Parathyroid adenoma (tissue), 2 donors: ENCODE results near the gene HIRIP3.
"Not testable (repeated sequence)": the region's sequence is repeated elsewhere in the genome, so short reads cannot be mapped to it uniquely, and the experiment has no call there.

Experiments used
- H2AFZ ChIP-seq: fragments of 300-600 bp; sonication (generic); one replicate; pipeline ENCODE4 v1.7.0; 2017; ENCODE audit warnings: antibody characterized with exemption, mild to moderate bottlenecking
- H3K27ac ChIP-seq: fragments of 300-600 bp; sonication (generic); one replicate; pipeline ENCODE4 v1.7.0; 2017
- H3K27me3 ChIP-seq: fragments of 300-600 bp; sonication (generic); one replicate; pipeline ENCODE4 v1.7.0; 2017; ENCODE audit warnings: low read length; ENCODE audit not compliant: control insufficient read depth, insufficient read depth
- H3K36me3 ChIP-seq: fragments of 300-600 bp; sonication (generic); one replicate; pipeline ENCODE4 v1.7.0; 2017; ENCODE audit warnings: low read length; ENCODE audit not compliant: control insufficient read depth, insufficient read depth
- H3K4me1 ChIP-seq: fragments of 300-600 bp; sonication (generic); one replicate; pipeline ENCODE4 v1.7.0; 2017; ENCODE audit warnings: control low read depth
- H3K4me2 ChIP-seq: fragments of 300-600 bp; sonication (generic); one replicate; pipeline ENCODE4 v1.7.0; 2017; ENCODE audit warnings: low read length
- H3K4me3 ChIP-seq: fragments of 300-600 bp; sonication (generic); one replicate; pipeline ENCODE4 v1.7.0; 2017; ENCODE audit warnings: low read depth, low read length
- H3K79me2 ChIP-seq: fragments of 300-600 bp; sonication (generic); one replicate; pipeline ENCODE4 v1.7.0; 2017; ENCODE audit warnings: control low read depth
- H3K9ac ChIP-seq: fragments of 300-600 bp; sonication (generic); one replicate; pipeline ENCODE4 v1.7.0; 2017; ENCODE audit warnings: mild to moderate bottlenecking
- H3K9me3 ChIP-seq: fragments of 300-600 bp; sonication (generic); one replicate; pipeline ENCODE4 v1.7.0; 2017; ENCODE audit warnings: low read length; ENCODE audit not compliant: control insufficient read depth
- CTCF ChIP-seq: fragments of 300-600 bp; sonication (generic); IDR thresholded peaks from one replicate; pipeline ENCODE4 v1.7.0; 2017; ENCODE audit warnings: antibody characterized with exemption, mild to moderate bottlenecking
- donor health status: primary hyperparathyroidism.

HIRIP3 gene

GRCh38 chr16:29961479-29962343, 33.7 kb downstream of the HIRIP3 start, which contains the start of gene TMEM219:
Gene TMEM219 (plus strand): TSS chr16:29962079. CDS start chr16:29963144, 1,065 bp downstream.
- Histone ChIP-seq H3K4me3 (peak within 1 kb of the TSS; percentile 93), H3K36me3 (no peaks in the 10 kb centered on the region), H3K9me3 (no peaks in the 10 kb centered on the region), H3K27me3 (no peaks in the 10 kb centered on the region), H3K4me1 (peaks cover 5% of the 10 kb centered on the region), H3K9ac (peak within 1 kb of the TSS; percentile 19), H3K27ac (peak within 1 kb of the TSS; percentile 76), H3K4me2 (peak within 1 kb of the TSS; percentile 80), H3K79me2 (no peaks in the 10 kb centered on the region), H2AFZ (peak within 1 kb of the TSS; percentile 100)
- TF ChIP-seq CTCF, result peak; percentile 50

GRCh38 chr16:29961127-29961478, 34.3 kb downstream of the HIRIP3 start:
- Histone ChIP-seq H3K4me3 (peak overlapping the region; percentile 93), H3K4me2 (peak overlapping the region; percentile 80), H3K4me1 (peaks cover 5% of the 10 kb centered on the region), H3K36me3 (no peaks in the 10 kb centered on the region), H3K27me3 (no peaks in the 10 kb centered on the region), H3K9me3 (no peaks in the 10 kb centered on the region), H3K79me2 (no peaks in the 10 kb centered on the region), H3K9ac (peak overlapping the region; percentile 19), H3K27ac (peak overlapping the region; percentile 76), H2AFZ (peak overlapping the region; percentile 100)
- no peak for TF ChIP-seq CTCF

DNA sequence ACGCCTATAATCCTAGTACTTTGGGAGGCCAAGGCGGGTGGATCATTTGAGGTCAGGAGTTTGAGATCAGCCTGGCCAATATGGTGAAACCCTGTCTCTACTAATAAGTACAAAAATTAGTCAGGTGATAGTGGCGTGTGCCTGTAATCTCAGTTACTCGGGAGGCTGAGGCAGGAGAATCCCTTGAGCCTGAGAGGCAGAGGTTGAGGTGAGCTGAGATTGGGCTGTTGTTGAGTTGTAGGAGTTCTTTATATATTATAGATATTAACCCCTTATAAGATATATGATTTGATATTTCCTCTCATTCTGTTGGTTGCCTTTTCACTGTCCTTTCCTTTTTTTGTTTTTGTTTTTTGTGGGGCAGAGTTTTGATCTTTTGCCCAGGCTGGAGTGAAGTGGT, 35.6 kb downstream of the HIRIP3 start:
- H2AFZ ChIP-seq, H3K27me3 ChIP-seq, H3K79me2 ChIP-seq, H3K4me1 ChIP-seq, H3K9me3 ChIP-seq, H3K36me3 ChIP-seq, H3K4me2 ChIP-seq, H3K9ac ChIP-seq, H3K4me3 ChIP-seq, H3K27ac ChIP-seq: not testable (repeated sequence)

- no peaks in the 10 kb centered on the region for H3K79me2 ChIP-seq
- H3K9me3 ChIP-seq, result no peaks in the 10 kb centered on the region
- TF ChIP-seq CTCF, result no peak
- H3K4me1 ChIP-seq, result peaks cover 5% of the 10 kb centered on the region
- no peak overlapping the region for H2AFZ ChIP-seq
- no peak overlapping the region for H3K27ac ChIP-seq
- no peaks in the 10 kb centered on the region for H3K36me3 ChIP-seq
- no peaks in the 10 kb centered on the region for H3K27me3 ChIP-seq
- H3K4me3 ChIP-seq, result no peak overlapping the region
- H3K4me2 ChIP-seq, result no peak overlapping the region
- no peak overlapping the region for H3K9ac ChIP-seq
Measured at GRCh38 chr16:29959293-29959692, 36.1 kb downstream of the HIRIP3 start.

DNA sequence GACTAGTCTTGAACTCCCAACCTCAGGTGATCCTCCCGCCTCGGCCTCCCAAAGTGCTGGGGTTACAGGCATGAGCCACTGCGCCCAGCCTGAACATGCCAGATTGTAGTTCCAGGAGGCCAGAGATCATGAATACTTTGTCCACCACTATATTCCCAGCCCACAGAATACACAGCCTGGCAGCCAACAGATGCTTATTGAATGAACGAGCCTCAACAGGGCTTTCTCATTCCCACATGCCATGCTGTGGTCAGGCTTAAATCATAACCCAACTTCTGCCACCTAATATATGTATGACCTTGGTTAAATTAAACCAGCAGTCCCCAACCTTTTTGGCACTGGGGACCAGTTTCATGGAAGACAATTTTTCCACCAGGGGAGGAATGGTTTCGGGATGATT, 36.7 kb downstream of the HIRIP3 start:
- Histone ChIP-seq H3K4me3 (no peak overlapping the region), H3K79me2 (no peaks in the 10 kb centered on the region), H3K27ac (no peak overlapping the region), H3K36me3 (no peaks in the 10 kb centered on the region), H3K9ac (no peak overlapping the region), H3K4me2 (no peak overlapping the region), H2AFZ (no peak overlapping the region), H3K4me1 (peaks cover 5% of the 10 kb centered on the region), H3K9me3 (no peaks in the 10 kb centered on the region), H3K27me3 (no peaks in the 10 kb centered on the region)
- TF ChIP-seq CTCF, result no peak
